ENCODE results near the gene SH2D4B. TPM values are rescaled to one million over a fixed set of nuclear protein-coding genes. Genes with fewer than 3 reads are reported as not detected.

Gene SH2D4B
- total and polyA plus RNA-seq, 10 of the 15 experiments (the other 5 are each of a cell fraction or from before 2014, with no cell fraction given), result 0.04 to 0.21 (median 0.13) TPM; not detected in 5

DNA sequence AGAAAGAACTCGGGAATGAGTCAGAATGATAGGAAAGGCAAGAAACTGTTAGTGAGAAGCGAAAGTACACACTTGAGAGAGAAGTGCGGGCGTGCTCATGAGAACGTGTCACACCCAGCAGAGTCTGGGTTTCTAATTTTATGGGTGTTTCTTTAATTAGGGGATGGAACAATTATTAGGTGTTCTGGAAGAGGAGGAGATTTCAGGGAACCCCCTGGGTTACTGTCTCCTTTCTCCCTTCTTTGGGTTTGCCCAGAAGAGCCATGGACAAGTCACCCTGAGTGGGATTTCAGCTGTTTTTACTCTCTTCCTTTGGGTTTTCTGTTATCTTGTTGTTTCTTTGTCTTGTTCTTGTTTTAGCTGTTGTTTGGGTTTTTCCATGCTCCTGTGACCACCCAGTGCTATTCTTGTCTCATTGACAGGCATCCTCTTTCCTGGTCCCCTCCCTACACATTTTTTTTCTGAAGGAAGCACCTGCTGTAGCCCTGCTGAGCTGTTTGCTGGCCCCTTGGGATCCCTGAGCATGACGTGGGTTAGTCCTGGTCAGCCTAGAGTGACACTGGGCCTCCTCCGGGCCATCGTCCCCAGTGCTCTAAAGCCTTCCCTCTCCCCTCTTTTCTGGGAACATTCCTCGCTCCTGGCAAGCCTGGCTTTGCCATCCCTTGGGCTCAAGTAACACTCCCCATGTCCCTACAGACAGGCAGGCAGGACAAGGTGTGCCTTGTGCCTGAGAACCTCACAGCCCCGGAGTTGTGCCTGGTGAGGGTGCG, 3.5 kb downstream of the SH2D4B start (continued):
- TF ChIP-seq BMI1 (IDR thresholded peaks at IDR 0.05; ENCODE audit: borderline replicate concordance) (no peak), HCFC1 (IDR thresholded peaks at IDR 0.05; ENCODE audit: low read length) (no peak), SPI1 (IDR thresholded peaks at IDR 0.05; ENCODE audit: borderline replicate concordance, insufficient read depth, low read depth, low read length) (no peak), ZNF217 (IDR thresholded peaks at IDR 0.05) (0 out of 2 replicates have a peak, but pooled peaks have one; percentile 48), RAD51 (IDR thresholded peaks at IDR 0.05) (no peak), ZNF24 (IDR thresholded peaks at IDR 0.05) (no peak), CREB1 (IDR thresholded peaks at IDR 0.05; ENCODE audit: low read depth) (0 out of 2 replicates have a peak, but pooled peaks have one; percentile 35), ESRRA (IDR thresholded peaks at IDR 0.05; ENCODE audit: low read length) (no peak), ATF7 (IDR thresholded peaks at IDR 0.05; ENCODE audit: low read depth) (peak; percentile 36; the same call in 1 of the 2 replicates), SUZ12 (IDR thresholded peaks at IDR 0.05; ENCODE audit: unreplicated experiment) (no peak), TCF12 (IDR thresholded peaks at IDR 0.05; ENCODE audit: low read depth, low read length) (peak; percentile 68; the same call in 1 of the 2 replicates), BHLHE40 (IDR thresholded peaks at IDR 0.05; ENCODE audit: borderline replicate concordance in 1 of 2, low read depth in 2 of 2, low read length in 1 of 2) (peak in 1 of 2 experiments; percentile 44; a peak in 2 of 4 replicates), RCOR1 (conservative IDR thresholded peaks at IDR 0.05; ENCODE audit: low read depth, low read length) (0 out of 2 replicates have a peak, but pooled peaks have one; percentile 16), KLF5 (IDR thresholded peaks at IDR 0.05; ENCODE audit: partially characterized antibody) (no peak), FOXK2 (IDR thresholded peaks at IDR 0.05) (no peak), ZNF274 (IDR thresholded peaks at IDR 0.05; ENCODE audit: insufficient read depth, insufficient read length) (no peak), RBBP5 (conservative IDR thresholded peaks at IDR 0.05) (no peak), NR2C1 (IDR thresholded peaks at IDR 0.05) (no peak), BACH1 (IDR thresholded peaks at IDR 0.05; ENCODE audit: borderline replicate concordance) (no peak; the same call in 1 of the 2 replicates), TARDBP (IDR thresholded peaks at IDR 0.05; ENCODE audit: borderline replicate concordance) (no peak), HDGF (IDR thresholded peaks at IDR 0.05) (peak; percentile 60; the same call in 1 of the 2 replicates)
- TF ChIP-seq, protein P1, sequence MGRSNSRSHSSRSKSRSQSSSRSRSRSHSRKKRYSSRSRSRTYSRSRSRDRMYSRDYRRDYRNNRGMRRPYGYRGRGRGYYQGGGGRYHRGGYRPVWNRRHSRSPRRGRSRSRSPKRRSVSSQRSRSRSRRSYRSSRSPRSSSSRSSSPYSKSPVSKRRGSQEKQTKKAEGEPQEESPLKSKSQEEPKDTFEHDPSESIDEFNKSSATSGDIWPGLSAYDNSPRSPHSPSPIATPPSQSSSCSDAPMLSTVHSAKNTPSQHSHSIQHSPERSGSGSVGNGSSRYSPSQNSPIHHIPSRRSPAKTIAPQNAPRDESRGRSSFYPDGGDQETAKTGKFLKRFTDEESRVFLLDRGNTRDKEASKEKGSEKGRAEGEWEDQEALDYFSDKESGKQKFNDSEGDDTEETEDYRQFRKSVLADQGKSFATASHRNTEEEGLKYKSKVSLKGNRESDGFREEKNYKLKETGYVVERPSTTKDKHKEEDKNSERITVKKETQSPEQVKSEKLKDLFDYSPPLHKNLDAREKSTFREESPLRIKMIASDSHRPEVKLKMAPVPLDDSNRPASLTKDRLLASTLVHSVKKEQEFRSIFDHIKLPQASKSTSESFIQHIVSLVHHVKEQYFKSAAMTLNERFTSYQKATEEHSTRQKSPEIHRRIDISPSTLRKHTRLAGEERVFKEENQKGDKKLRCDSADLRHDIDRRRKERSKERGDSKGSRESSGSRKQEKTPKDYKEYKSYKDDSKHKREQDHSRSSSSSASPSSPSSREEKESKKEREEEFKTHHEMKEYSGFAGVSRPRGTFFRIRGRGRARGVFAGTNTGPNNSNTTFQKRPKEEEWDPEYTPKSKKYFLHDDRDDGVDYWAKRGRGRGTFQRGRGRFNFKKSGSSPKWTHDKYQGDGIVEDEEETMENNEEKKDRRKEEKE (IDR thresholded peaks at IDR 0.05), result no peak
- TF ChIP-seq, protein P2, sequence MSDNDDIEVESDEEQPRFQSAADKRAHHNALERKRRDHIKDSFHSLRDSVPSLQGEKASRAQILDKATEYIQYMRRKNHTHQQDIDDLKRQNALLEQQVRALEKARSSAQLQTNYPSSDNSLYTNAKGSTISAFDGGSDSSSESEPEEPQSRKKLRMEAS (IDR thresholded peaks at IDR 0.05; ENCODE audit: low read depth, low read length), result no peak
- TF ChIP-seq, protein P3, sequence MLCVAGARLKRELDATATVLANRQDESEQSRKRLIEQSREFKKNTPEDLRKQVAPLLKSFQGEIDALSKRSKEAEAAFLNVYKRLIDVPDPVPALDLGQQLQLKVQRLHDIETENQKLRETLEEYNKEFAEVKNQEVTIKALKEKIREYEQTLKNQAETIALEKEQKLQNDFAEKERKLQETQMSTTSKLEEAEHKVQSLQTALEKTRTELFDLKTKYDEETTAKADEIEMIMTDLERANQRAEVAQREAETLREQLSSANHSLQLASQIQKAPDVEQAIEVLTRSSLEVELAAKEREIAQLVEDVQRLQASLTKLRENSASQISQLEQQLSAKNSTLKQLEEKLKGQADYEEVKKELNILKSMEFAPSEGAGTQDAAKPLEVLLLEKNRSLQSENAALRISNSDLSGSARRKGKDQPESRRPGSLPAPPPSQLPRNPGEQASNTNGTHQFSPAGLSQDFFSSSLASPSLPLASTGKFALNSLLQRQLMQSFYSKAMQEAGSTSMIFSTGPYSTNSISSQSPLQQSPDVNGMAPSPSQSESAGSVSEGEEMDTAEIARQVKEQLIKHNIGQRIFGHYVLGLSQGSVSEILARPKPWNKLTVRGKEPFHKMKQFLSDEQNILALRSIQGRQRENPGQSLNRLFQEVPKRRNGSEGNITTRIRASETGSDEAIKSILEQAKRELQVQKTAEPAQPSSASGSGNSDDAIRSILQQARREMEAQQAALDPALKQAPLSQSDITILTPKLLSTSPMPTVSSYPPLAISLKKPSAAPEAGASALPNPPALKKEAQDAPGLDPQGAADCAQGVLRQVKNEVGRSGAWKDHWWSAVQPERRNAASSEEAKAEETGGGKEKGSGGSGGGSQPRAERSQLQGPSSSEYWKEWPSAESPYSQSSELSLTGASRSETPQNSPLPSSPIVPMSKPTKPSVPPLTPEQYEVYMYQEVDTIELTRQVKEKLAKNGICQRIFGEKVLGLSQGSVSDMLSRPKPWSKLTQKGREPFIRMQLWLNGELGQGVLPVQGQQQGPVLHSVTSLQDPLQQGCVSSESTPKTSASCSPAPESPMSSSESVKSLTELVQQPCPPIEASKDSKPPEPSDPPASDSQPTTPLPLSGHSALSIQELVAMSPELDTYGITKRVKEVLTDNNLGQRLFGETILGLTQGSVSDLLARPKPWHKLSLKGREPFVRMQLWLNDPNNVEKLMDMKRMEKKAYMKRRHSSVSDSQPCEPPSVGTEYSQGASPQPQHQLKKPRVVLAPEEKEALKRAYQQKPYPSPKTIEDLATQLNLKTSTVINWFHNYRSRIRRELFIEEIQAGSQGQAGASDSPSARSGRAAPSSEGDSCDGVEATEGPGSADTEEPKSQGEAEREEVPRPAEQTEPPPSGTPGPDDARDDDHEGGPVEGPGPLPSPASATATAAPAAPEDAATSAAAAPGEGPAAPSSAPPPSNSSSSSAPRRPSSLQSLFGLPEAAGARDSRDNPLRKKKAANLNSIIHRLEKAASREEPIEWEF (IDR thresholded peaks at IDR 0.05; ENCODE audit: insufficient replicate concordance, low read depth, low read length), result peak; percentile 79
